HG02981 (cell line): ENCODE measurements around the gene CCDC61.

Source experiments
- ATAC-seq: cut with Tn5 transposase; IDR thresholded peaks from one replicate; pipeline ENCODE4 v1.9.1; 2021; ENCODE audit warnings: mild to moderate bottlenecking, moderate library complexity; ENCODE audit not compliant: unreplicated experiment

The CCDC61 gene

GRCh38 chr19:46036744-46037128 is 41.5 kb downstream of the CCDC61 start:
- ATAC-seq = no peak

- ATAC-seq = no peak
Observed at GRCh38 chr19:46040125-46040524, 44.9 kb downstream of the CCDC61 start.

- no peak for ATAC-seq
Observed at GRCh38 chr19:46040952-46041500, 45.8 kb downstream of the CCDC61 start, which contains the start of gene IGFL4. IGFL4 (minus strand) TSS chr19:46041002; CDS start chr19:46040962, 40 bp downstream.

GRCh38 chr19:46042252-46042883 is 47.1 kb downstream of the CCDC61 start:
- no peak for ATAC-seq

GRCh38 chr19:46043519-46043918 is 48.3 kb downstream of the CCDC61 start:
- no peak for ATAC-seq

GRCh38 chr19:46049597-46049996 is 54.3 kb downstream of the CCDC61 start:
- no peak for ATAC-seq

- ATAC-seq = no peak
Observed at GRCh38 chr19:46052896-46053295, 57.6 kb downstream of the CCDC61 start.

GRCh38 chr19:46056536-46056935 is 61.3 kb downstream of the CCDC61 start:
- ATAC-seq = no peak

- no peak for ATAC-seq
Observed at GRCh38 chr19:46058778-46059177, 63.5 kb downstream of the CCDC61 start.

- no peak for ATAC-seq
Observed at GRCh38 chr19:46060012-46060411, 64.7 kb downstream of the CCDC61 start.

- no peak for ATAC-seq
Observed at GRCh38 chr19:46063201-46063600, 67.9 kb downstream of the CCDC61 start.

- no peak for ATAC-seq
Observed at GRCh38 chr19:46065486-46066071, 70.3 kb downstream of the CCDC61 start.

- ATAC-seq = no peak
Observed at GRCh38 chr19:46066471-46066870, 71.2 kb downstream of the CCDC61 start.

GRCh38 chr19:46067691-46068090 is 72.4 kb downstream of the CCDC61 start:
- no peak for ATAC-seq
